Activated T-helper 1 cell treated with anti-CD3 and anti-CD28 coated beads, Interleukin-2, amount 50 U/mL, for 16 hours (primary cell): ENCODE results near the gene ZNF746.

Experiments used
- DNase-seq, 2 donors: peaks; one replicate each; pipeline ENCODE4 v3.0.0-alpha.2; 2020; ENCODE audit warnings: low read depth in 1 of 2, low spot score in 1 of 2

Gene ZNF746

DNA sequence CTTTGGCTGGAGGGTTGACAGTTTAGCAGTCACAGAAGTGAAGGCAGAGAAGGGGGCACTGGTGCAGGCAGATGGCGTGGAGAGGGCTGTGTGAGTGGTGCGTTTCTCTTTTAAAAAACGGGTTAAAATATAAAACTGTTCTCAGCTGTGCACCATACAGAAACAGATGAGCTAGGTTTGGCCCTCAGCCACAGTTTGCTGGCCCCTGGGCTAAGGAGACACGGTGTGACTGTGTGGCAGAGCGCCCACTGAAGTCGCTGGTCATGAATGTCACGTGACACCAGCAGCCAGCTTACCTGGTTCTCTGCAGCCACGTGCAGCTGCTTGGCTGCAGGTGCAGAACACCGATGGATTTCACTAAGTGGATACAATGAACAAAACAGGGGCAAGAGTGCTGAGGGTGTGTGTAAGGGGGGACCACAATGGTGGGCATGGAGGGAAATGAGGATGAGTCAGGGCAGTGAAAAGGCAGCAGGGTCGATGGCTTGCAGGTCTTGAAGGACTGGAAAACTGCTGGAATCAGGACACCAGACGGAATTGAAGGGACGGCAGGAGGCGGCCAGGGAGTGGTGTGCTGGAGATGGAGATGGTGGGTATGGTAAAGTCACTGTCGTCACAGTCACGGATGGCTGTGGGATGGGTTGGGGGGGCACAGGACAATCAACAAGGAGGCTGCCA lies 7.4 kb downstream of the ZNF746 start:
- no peak for DNase-seq

DNA sequence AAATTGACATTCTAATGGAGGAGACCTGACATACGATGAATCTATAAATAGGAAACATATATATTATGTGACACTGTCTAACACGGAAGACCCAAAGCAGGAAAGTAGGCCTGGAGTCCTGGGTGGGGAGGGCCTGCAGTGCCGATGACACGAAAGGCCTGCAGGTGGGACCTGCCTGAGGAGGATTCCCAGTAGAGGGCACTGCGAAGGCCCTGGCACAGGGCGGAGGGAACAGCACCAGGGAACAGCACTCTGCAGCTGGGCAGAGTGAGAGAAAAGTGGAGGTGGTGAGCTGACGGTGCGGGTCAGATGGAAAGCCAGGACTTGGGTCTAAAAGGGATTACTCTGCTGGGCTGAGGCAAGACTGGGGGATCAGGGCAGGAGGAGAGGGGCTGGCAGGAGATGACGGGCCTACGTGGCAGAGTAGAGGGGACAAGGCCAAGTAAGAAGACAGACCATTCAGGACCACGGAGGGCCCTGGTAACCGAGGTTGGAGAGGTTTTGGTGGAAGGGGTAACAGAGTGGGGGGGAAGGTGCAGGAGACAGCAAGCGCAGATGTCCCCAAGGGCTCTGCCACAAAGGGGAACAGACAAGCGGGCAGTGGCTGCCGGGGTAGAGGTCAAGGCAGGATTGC lies 8.1 kb downstream of the ZNF746 start:
- no peak for DNase-seq

DNA sequence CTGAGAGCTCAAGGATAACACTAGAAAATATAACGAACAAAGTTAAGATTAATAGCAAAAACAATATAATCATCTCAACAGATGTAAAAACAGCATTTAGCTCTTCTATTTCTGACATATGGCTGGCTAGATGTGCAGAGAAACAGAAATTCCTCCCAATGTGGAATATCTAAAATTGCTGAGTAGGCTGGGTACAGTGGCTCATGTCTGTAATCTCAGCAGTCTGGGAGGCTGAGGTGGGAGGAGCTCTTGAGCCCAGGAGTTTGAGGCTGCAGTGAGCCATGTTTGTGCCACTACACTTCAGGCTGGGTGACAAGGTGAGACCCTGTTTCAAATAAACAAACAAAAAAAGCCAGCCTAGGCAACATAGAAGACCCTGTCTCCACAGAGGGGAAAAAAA lies 18.0 kb downstream of the ZNF746 start:
- no peak for DNase-seq

DNA sequence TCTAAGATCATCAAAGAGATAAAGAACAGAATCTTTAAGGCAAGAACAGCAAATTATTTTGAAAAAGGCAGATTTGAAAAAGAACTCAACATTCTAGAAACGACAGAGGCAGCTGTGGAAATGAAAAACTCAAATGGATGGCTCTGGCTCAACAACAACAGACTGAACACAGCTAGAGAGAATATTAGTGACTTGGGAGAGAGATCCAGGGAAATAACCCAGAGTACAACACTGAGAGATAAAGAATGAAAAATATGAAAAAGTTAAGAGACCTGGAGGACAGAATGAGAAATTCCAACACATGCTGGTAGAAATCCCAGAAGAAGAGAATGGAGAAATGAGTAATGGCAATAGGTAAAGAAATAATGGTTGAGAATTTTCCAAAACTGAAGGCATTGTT lies 18.9 kb downstream of the ZNF746 start:
- DNase-seq: no peak

DNA sequence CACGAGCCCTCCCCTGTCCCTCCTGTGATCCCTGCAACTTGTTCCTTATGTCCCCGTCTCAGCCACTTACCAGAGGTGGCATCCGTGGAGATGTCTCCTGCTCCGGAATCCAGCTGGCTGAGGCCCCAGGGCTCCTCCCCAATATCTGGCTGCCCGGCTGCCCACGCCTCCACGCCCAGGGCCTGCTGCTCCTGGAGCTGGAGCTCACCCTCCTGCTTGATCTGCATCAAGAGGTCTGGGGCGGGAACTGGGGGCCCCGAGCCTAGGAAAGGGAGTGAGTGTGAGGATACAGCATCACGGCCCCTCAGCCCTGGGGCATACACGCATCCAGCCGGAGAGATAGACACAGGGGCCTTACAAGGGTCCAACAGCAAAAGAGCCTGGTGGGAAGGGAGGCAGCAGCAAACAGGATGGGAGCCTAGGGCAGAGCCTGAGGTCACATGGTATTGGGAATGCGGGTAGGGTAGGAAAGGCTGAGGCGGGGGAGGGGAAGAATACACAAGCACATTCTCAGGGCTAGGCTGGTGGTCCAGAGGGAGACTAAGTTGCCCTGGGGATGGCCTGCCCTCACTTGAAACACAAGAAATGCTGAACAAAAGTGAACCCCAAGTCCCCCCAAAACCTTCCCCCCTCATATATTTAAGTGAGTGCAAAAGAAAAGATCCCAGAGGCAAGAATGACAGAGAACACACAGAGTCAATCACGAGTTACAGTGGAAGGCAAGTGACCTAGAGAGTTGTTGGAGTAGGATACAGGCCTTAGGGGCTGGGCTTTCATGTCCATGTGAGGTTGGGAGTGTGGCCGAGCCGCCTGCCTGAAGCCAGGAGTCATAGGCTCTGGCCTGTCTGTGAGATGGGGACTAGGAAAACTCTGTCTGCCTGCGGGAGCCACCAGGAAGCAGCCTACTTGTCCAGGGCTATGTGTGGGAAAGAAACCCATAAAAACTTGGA lies 19.8 kb downstream of the ZNF746 start:
- DNase-seq: no peak

DNA sequence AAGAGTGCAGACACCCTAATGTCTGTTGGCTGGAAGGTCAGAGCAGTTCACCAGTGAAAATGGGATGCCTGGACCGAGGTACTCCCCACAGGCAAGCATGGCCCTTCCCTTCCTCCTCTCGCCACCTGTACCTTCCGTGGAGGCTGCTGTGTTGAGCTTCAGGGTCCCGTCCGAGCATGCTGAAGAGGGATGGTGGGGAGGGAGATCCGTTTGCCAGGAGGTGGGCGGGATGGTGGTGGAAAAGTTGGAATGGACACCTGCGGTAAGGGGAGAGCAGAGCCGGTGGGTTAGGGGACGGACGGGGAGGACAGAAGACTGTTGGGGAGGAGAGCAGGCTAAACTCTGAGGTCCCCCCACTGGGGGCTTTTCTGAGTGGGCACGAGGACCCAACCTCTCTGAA lies 20.8 kb downstream of the ZNF746 start:
- no peak for DNase-seq

DNA sequence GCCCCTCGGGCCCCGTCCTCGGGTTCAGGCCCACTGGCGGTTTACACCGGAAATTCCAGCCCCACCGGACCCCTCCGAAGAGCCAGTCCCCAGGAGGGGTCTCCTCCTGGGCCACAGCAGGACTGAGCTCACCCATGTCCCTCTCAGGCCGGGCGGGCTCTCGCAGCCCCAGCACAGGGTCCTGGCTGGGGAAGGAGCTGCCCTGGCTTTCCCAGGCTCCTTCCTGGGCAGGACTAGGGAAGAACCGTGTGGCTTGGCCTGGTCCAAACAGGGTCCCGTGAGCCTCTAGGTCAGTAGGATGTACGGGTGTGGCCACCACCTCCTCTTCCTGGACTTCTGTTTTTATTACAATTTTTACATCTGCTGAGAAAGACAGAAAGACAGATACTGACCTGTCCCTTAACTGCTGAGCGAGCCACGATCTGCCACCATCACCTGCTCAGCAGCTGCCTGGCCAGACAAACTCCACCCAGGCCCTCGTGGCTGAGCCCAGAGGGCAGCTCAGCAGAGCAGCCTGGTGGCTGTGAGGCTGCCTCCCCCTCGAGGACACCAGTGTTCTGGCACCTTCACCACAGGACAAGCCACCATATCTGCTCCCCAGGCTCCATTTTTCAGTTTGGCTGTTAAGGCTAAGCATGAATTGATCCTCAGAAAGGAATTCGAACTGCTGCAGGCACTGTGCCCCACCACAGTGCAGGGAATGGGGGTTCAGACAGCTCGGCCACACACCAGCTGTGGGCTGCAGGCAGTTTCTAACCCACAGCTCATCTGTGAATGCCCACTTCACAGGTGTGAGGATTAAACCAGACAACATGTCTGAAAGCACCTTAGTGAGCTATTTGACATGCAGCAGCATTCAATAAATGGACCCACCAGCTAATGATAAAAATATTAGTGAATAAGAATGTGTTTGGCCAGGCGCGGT lies 22.2 kb downstream of the ZNF746 start:
- DNase-seq: no peak

DNA sequence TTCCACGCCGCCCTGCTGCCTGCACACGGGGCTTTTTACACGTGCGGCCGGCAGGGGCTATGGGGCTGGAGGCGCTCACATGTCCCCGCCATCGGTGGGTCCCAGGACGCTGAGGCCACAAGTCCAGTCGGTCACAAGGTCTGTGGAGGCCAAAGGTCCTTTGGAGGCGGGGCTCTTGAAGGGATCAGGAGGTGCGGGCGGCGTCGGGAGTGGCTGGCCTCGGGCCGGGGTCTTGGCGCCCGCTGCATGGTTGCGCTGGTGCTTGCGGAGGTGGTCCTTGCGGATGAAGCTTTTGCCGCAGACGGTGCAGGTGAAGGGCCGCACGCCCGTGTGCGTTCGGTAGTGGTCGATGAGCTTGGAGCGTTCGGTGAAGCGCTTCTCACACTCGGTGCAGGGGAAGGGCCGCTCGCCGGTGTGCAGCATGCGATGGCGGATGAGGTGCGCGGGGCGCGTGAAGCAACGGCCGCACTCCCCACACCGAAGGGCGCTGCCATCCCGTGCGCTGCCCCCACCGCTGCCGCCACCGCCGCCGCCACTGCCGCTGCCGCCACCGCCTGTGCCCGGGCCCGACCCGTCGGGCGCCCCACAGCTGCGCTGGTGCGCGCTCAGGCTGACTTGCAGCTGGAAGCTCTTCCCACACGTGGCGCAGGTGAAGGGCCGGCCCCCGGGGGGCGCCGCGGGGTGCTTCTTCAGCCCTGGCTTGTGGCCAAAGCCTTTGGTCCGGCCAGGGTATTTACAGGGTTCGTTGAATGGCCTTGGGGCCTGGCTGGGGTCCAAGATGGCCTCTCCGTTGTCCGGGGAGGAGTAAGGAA lies 23.1 kb downstream of the ZNF746 start:
- DNase-seq: no peak

DNA sequence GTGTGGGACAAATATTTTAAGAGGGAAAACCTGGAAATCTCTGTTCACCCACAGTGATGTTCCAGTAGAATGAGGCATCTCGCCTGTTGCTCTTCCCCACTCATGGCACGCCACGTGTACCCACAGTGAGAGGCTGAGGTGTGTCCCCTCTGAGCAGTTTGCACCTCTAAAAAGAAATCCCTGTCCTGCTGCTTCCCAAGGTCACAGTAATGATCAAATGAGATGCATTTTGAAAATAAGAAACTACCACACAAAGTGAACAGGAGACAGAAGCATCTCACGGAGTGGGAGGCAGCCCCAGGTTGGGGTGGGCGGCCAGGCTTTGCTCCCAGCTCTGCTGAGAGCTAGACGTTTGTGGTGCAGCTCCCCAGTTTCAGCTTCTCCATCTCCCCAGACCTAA lies 24.4 kb downstream of the ZNF746 start:
- no peak for DNase-seq

DNA sequence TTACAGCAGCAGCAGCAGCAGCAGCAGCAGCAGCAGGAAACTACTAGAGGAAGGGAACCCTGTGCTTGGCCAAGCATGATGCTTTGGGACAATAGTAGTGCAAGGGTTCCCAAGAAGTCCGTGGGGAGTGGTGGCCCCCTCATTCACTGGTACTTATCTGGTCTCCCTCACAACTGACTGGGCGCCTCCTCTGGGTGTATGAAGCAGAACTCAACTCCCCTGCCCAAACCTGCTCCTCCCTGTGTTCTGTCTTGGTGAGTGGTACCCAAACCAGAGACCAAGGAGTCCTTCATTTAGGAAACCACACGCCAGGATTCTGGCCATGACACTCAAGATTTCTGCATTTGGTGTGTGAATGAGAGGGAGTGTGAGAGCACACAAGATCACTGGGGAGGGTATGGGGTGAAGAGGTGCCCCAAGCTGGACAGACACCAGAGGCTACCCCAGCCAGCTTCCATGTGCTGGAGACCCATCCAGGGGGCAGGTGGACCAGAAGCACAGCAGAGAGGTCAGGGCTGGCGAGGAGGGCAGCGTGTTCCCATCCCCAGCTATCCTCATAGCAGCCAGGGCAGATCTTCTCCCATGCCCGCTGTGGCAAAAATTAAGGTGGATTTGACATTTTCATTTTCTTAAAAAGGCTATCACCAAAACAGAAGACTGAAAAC lies 26.2 kb downstream of the ZNF746 start:
- no peak for DNase-seq

DNA sequence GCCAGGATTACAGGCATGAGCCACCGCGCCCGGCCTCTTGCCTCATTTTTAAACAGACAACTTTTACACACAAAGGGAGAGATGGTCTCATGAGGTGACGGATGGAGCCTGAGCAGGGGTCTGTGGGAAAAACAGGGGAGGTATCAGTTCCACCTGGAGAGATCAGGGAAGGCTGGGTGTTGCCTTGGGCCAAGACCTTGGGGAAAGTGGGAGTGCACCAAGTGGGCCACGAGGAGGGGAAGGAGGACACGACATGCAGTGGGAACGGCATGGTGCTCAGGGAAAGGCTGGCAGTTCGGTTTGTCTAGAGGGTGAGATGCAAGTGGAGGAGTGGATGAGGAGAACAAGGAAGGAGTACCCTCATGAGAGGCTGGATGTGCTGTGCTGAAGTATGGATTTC lies 27.8 kb downstream of the ZNF746 start:
- no peak for DNase-seq

DNA sequence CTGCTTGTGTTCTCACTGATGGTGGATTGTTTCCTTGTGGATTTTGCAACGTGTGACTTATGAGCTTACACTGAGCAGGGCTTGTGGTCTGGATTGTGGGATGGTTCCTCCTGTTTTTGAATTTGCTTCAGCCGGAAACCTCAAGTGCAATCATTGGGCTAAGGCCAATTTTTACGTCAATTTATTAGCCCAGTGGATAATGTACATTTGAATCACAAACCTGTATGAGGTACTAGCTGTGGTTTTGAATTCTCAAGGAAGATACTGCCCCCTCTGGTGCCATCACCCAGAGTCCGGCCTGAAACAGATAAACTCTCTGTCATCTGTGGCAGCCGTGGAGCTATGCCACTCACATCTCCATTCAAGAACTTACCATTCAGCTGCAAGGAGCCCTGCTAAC lies 29.4 kb downstream of the ZNF746 start:
- no peak for DNase-seq

DNA sequence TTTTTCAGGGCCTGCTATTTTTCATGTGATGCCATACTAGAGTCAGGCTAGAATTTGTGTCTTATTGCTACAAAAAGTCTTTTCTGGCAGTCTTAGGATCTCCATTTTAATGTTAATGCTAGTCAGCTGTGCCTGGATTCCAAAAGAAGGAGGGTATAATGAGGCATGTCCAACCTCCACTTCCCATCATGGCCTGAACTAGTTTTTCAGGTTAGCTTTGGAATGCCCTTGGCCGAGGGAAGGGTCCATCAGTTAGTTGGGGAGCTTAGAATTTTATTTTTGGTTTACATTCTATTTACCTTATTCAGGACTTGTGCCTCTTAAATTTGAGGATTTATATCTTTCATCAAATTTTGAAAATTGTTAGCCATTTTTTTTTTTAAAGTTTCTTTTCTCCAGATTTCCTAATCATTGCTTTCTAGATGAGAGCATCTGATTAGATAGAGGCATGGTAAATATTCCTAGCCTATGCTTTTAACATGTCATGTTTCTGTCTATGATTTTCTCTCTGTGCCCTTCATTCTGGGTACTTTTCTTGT lies 30.2 kb downstream of the ZNF746 start:
- DNase-seq: no peak

DNA sequence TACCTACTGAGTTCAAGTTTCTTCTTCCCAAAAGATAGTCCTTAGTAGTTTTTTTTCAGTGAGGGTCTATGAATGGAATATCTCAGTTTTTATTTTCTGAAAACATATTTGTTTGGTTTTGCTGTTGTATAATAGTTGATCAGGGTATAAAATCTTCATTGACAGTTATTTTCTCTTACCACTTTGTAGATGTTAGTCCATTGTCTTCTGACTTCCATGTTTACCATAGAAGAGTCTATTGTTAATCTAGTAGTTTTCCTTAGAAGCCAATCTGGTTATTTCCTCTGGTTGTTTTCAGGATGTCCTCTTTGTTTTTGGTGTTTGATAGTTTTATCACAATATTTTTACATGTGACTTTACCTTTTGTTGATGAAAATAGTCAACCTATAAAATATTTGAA lies 31.2 kb downstream of the ZNF746 start:
- DNase-seq: no peak

DNA sequence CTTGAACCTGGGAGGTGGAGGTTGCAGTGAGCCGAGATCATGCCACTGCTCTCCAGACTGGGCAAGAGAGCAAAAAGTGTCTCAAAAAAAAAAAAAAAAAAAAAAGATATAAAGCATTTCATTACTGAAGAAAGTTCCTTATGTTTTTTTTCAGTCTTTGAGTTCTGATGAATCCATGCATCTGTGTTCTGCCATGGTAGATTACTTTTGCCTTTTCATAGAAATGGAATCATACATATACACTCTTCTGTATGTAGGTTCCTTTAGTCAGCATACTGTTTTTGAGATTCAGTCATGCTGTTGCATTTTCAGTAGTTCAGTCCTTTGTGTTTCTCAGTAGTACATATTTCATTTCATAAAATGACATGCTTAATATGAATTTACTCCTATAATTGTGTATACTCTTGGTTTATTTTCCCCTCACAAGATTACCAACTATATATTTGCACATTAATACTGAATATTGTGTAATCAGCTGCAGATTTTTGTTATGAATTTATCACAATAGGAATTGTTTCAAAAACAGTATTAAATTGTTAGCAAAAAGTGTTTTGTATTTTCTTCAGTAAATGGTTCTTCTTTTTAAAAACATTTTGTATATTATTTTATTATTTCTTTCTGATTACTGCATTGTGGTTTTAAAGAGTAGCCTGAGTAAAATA lies 34.0 kb downstream of the ZNF746 start:
- DNase-seq: no peak

DNA sequence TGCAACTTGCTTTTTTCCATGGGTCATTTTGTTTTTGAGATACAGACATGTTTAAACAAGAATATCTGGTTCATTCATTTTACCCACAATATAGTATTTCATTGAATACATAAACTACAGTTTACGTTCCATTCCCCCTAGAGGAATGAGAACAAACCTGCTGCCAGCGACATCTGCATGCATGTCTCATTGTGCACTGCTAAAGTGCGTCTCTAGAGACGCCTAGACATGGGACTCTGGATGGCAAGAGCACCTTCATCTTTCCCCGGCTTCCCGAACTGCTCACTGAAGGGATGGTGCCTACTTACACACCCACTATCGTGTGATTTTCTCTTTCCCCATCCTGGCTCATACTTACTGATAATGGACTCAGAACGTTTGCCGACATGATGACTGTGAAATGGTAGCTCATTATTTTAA lies 35.5 kb downstream of the ZNF746 start:
- no peak for DNase-seq

DNA sequence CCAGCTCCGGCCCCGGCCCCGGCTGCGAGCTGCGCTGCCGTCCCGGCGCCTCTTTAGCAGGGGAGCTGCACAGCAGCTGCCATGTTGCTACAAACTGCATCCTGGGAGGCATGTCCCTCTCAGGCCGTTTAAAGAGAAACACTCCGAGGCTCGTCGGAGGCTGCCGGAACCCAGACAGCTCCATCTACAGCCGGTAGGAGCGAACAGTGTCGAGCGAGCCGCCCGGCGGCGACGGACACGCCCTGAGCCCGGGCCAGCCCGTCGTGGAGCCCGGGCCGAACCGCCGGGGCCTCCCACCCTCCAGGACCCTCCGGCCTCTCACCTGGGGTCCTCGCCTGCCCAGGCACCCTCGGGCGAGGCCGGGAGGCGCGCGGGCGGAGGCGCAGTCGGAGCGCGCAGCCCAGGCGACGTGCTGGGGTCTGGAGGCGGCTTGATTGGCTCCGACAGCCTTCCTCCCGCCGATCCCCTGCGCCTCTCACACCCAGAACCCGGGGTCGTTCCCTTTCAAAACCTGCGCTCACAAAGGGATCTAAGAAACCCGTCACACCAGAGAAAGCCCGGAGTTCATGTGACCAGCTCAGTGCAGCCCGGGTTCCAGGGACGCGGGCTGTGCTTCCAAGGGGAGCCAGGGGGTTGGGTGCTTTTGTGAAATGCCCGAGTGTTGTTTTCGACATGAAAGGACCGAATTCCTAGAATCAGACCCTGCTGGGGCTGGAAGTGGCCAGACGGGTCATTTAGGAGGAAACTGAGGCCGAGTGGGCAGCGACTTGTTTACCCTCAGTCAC lies 36.9 kb downstream of the ZNF746 start, which contains the start of gene ZNF777:
TSS of gene ZNF777 (minus strand) at position 570 of the 785 bp plus-strand sequence. CDS start 5,040 bp downstream, outside the sequence.
- peak; percentile 63 to 73 for DNase-seq
